Peyer's patch (tissue), 4 donors: ENCODE measurements around the gene MXRA7. TPM values are rescaled to one million over a fixed set of nuclear protein-coding genes. Genes with fewer than 3 reads are reported as not detected.

Experiments
- DNase-seq, 3 donors: peaks; one replicate each; pipeline ENCODE4 v3.0.0-alpha.2; 2017 to 2019
- H3K27ac ChIP-seq, 4 donors: fragments of 200-600 bp; sonication (generic); one replicate each; pipeline ENCODE4 v1.5.1; 2016 to 2019
- H3K27me3 ChIP-seq, 2 donors: fragments of 200-600 bp; sonication (generic); one replicate each; pipeline ENCODE4 v1.5.1; 2019
- H3K36me3 ChIP-seq, 3 donors: fragments of 200-600 bp; sonication (generic); one replicate each; pipeline ENCODE4 v1.5.1; 2016 to 2019
- H3K4me1 ChIP-seq, 4 donors: fragments of 200-600 bp; sonication (generic); one replicate each; pipeline ENCODE4 v1.5.1; 2016 to 2019
- H3K4me3 ChIP-seq, 4 donors: fragments of 200-600 bp; sonication (generic); 1 replicate in 3 of 4; 2 replicates in 1 of 4; pipeline ENCODE4 v1.5.1; 2016 to 2019; ENCODE audit warnings: mild to moderate bottlenecking in 1 of 4
- H3K9me3 ChIP-seq, 4 donors: fragments of 200-600 bp; sonication (generic); one replicate each; pipeline ENCODE4 v1.5.1; 2016 to 2019; ENCODE audit warnings: mild to moderate bottlenecking in 1 of 4
- POLR2A ChIP-seq, 2 donors: fragments of 450-650 bp; IDR thresholded peaks; one replicate each; pipeline ENCODE4 v1.5.1; 2017; ENCODE audit warnings: antibody characterized with exemption in 2 of 2, mild to moderate bottlenecking in 2 of 2, moderate library complexity in 2 of 2
- total RNA-seq, 4 donors: library from RNA; depleted of rRNA; stranded (reverse); fragments of >200 nt; gene quantifications; one replicate each; pipeline ENCODE4 v1.1.0, GENCODE V29; 2016
- TF ChIP-seq, protein P1 (sequence below), 6 experiments: fragments of 450-650 bp in 4 of 6; fragments of 200-600 bp in 2 of 6; sonication (generic) in 1 of 6; IDR thresholded peaks; one replicate each; pipeline ENCODE4 v1.5.1; 2017 to 2019; ENCODE audit warnings: antibody characterized with exemption in 6 of 6, mild to moderate bottlenecking in 3 of 6, moderate library complexity in 1 of 6

MXRA7 gene
- total RNA-seq, 4 donors from 2014 or later: 9.1 to 27.3 (median 23.4) TPM

GRCh38 chr17:76737082-76737675, 26.4 kb upstream of the MXRA7 start, which contains the start of gene SRSF2:
Gene SRSF2 (minus strand): TSS chr17:76737331. CDS start chr17:76737160, 171 bp downstream.
- H3K9me3 ChIP-seq: no peaks in the 10 kb centered on the region
- peak; percentile 98 to 99 (median 99) for DNase-seq
- H3K27ac ChIP-seq: peak within 1 kb of the TSS; percentile 99 to 100 (median 100)
- TF ChIP-seq POLR2A (IDR thresholded peaks at IDR 0.05): peak; percentile 99 to 100
- TF ChIP-seq, protein P1, sequence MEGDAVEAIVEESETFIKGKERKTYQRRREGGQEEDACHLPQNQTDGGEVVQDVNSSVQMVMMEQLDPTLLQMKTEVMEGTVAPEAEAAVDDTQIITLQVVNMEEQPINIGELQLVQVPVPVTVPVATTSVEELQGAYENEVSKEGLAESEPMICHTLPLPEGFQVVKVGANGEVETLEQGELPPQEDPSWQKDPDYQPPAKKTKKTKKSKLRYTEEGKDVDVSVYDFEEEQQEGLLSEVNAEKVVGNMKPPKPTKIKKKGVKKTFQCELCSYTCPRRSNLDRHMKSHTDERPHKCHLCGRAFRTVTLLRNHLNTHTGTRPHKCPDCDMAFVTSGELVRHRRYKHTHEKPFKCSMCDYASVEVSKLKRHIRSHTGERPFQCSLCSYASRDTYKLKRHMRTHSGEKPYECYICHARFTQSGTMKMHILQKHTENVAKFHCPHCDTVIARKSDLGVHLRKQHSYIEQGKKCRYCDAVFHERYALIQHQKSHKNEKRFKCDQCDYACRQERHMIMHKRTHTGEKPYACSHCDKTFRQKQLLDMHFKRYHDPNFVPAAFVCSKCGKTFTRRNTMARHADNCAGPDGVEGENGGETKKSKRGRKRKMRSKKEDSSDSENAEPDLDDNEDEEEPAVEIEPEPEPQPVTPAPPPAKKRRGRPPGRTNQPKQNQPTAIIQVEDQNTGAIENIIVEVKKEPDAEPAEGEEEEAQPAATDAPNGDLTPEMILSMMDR (IDR thresholded peaks at IDR 0.05): peak in 2 of 6 experiments; percentile 9 to 15
- H3K36me3 ChIP-seq: peaks cover 0 to 38% (median 0%) of the 10 kb centered on the region in 3 donors
- H3K27me3 ChIP-seq: no peaks in the 10 kb centered on the region
- peaks cover 3 to 53% (median 14%) of the 10 kb centered on the region in 4 donors for H3K4me1 ChIP-seq
- H3K4me3 ChIP-seq: peak within 1 kb of the TSS; percentile 89 to 97 (median 92)

- peak overlapping the region; percentile 89 to 97 (median 92) for H3K4me3 ChIP-seq
- TF ChIP-seq POLR2A (IDR thresholded peaks at IDR 0.05): peak; percentile 50 to 56
- TF ChIP-seq, protein P1 (IDR thresholded peaks at IDR 0.05): peak in 4 of 6 experiments; percentile 27 to 52 (median 42)
- no peaks in the 10 kb centered on the region for H3K9me3 ChIP-seq
- peaks cover 3 to 53% (median 14%) of the 10 kb centered on the region in 4 donors for H3K4me1 ChIP-seq
- peak overlapping the region; percentile 99 to 100 (median 100) for H3K27ac ChIP-seq
- DNase-seq: peak; percentile 50 to 91 (median 85)
- H3K27me3 ChIP-seq: no peaks in the 10 kb centered on the region
- H3K36me3 ChIP-seq: peaks cover 0 to 39% (median 0%) of the 10 kb centered on the region in 3 donors
These were observed 25.8 kb upstream of the MXRA7 start for GRCh38 chr17:76736349-76737081.

DNA sequence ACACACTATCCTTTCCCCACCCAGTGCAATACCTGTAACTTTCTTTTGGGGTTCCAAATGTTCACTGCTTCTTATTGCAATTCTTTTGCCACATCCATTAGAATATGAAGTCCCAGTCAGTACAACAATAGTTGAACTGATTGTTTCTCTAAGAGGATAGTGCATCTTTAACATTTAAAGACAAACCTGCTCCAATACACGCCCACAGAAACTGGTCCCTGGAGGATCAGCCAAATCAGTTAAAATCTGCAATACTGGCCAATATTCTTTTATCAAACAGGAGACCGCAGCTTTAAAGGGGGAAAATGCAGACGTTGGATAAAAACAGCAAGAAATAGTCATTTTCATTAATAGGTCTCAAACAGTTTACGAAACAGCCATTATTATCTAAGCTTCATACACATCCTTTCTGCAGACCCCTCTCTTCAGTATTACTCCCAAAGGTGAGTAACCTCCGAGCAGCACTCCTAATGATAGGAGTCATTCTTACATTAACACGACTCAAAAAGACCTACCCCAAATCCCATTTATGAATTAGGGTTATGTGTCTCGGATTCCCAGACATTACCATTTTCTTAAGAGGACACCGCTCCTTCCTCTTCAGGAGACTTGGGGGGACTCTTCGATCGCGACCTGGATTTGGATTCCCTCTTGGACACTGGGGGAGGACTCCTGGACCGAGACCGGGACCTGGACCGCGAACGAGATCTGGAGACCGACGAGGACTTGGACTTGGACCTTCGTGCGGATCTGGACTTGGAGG, 25.0 kb upstream of the MXRA7 start:
- DNase-seq: no peak
- H3K27ac ChIP-seq: peak overlapping the region; percentile 99 to 100 (median 100)
- H3K36me3 ChIP-seq: peaks cover 0 to 46% (median 0%) of the 10 kb centered on the region in 3 donors
- TF ChIP-seq POLR2A (IDR thresholded peaks at IDR 0.05): no peak
- TF ChIP-seq, protein P1 (IDR thresholded peaks at IDR 0.05): peak in 1 of 6 experiments; percentile 34
- no peaks in the 10 kb centered on the region for H3K9me3 ChIP-seq
- peaks cover 3 to 53% (median 14%) of the 10 kb centered on the region in 4 donors for H3K4me1 ChIP-seq
- H3K27me3 ChIP-seq: no peaks in the 10 kb centered on the region
- H3K4me3 ChIP-seq: peak overlapping the region; percentile 89 to 97 (median 92)

- Histone ChIP-seq H3K36me3 (peaks cover 0 to 46% (median 0%) of the 10 kb centered on the region in 3 donors), H3K27ac (peak overlapping the region; percentile 36 to 100 (median 100)), H3K4me1 (peaks cover 3 to 52% (median 14%) of the 10 kb centered on the region in 4 donors)
These were observed 24.2 kb upstream of the MXRA7 start for GRCh38 chr17:76735006-76735405.

More at GRCh38 chr17:76735006-76735405, 24.2 kb upstream of the MXRA7 start:
- H3K27me3 ChIP-seq: no peaks in the 10 kb centered on the region
- TF ChIP-seq POLR2A (IDR thresholded peaks at IDR 0.05): no peak
- TF ChIP-seq, protein P1 (IDR thresholded peaks at IDR 0.05): peak in 1 of 6 experiments; percentile 9
- peak overlapping the region in 3 of 4 donors; percentile 89 to 97 (median 93) for H3K4me3 ChIP-seq
- no peaks in the 10 kb centered on the region for H3K9me3 ChIP-seq
- DNase-seq: no peak
